H9 (cell line): Measurements from ENCODE around the gene LIPE. TPM values are rescaled to one million over a fixed set of nuclear protein-coding genes. Genes with fewer than 3 reads are reported as not detected.

ENCODE experiments used
- DNase-seq: peaks from one replicate; pipeline ENCODE4 v3.0.0-alpha.2; 2017
- H2AFZ ChIP-seq: one replicate; pipeline ENCODE4 v1.6.1; 2013; ENCODE audit warnings: mild to moderate bottlenecking, low read length, control low read depth, moderate library complexity
- H2AK5ac ChIP-seq: 2 replicates; pipeline ENCODE4 v1.6.1; 2013; ENCODE audit warnings: low read length, control low read depth, mixed read lengths; ENCODE audit not compliant: insufficient read length
- H2BK120ac ChIP-seq: one replicate; pipeline ENCODE4 v1.6.1; 2013; ENCODE audit warnings: low read depth, mild to moderate bottlenecking, low read length, control low read depth, inconsistent platforms; ENCODE audit not compliant: poor library complexity, severe bottlenecking
- H2BK12ac ChIP-seq: 2 replicates; pipeline ENCODE4 v1.6.1; 2013; ENCODE audit warnings: low read length, control low read depth, mixed read lengths, low read depth; ENCODE audit not compliant: insufficient read length
- H2BK15ac ChIP-seq: 2 replicates; pipeline ENCODE4 v1.6.1; 2013; ENCODE audit warnings: low read depth, low read length, control low read depth
- H2BK20ac ChIP-seq: one replicate; pipeline ENCODE4 v1.6.1; 2013; ENCODE audit warnings: low read depth, mild to moderate bottlenecking, low read length, control low read depth, inconsistent platforms; ENCODE audit not compliant: poor library complexity, severe bottlenecking
- H2BK5ac ChIP-seq: 2 replicates; pipeline ENCODE4 v1.6.1; 2013; ENCODE audit warnings: low read length, control low read depth, mixed read lengths; ENCODE audit not compliant: insufficient read length
- H3K14ac ChIP-seq: 2 replicates; pipeline ENCODE4 v1.6.1; 2013; ENCODE audit warnings: low read length, control low read depth; ENCODE audit not compliant: insufficient read depth
- H3K18ac ChIP-seq: 2 replicates; pipeline ENCODE4 v1.6.1; 2013; ENCODE audit warnings: low read depth, mild to moderate bottlenecking, mixed read lengths, low read length, control low read depth; ENCODE audit not compliant: insufficient read length
- H3K23ac ChIP-seq: 2 replicates; pipeline ENCODE4 v1.6.1; 2013; ENCODE audit warnings: low read length, control low read depth, mixed read lengths, low read depth; ENCODE audit not compliant: insufficient read length
- H3K23me2 ChIP-seq: 2 replicates; pipeline ENCODE4 v1.6.1; 2013; ENCODE audit warnings: low read depth, mild to moderate bottlenecking, mixed read lengths, low read length, control low read depth; ENCODE audit not compliant: insufficient read length, poor library complexity, severe bottlenecking
- H3K27ac ChIP-seq: 2 replicates; pipeline ENCODE4 v1.5.1; 2013; ENCODE audit warnings: low read length, control low read depth, mixed read lengths, low read depth; ENCODE audit not compliant: insufficient read length
- H3K27me3 ChIP-seq: 2 replicates; pipeline ENCODE4 v1.6.1; 2013; ENCODE audit warnings: low read length, control low read depth, inconsistent platforms; ENCODE audit not compliant: insufficient read depth
- H3K4ac ChIP-seq: 2 replicates; pipeline ENCODE4 v1.6.1; 2013; ENCODE audit warnings: low read depth, mild to moderate bottlenecking, control low read depth, inconsistent platforms, low read length, moderate library complexity
- H3K4me1 ChIP-seq: 2 replicates; pipeline ENCODE4 v1.6.1; 2013; ENCODE audit warnings: low read length, control low read depth, inconsistent platforms; ENCODE audit not compliant: insufficient read depth
- H3K4me2 ChIP-seq: 2 replicates; pipeline ENCODE4 v1.6.1; 2013; ENCODE audit warnings: low read length, control low read depth, mixed read lengths; ENCODE audit not compliant: insufficient read length, insufficient read depth
- H3K56ac ChIP-seq: 2 replicates; pipeline ENCODE4 v1.6.1; 2013; ENCODE audit warnings: low read depth, mild to moderate bottlenecking, mixed read lengths, low read length, control low read depth; ENCODE audit not compliant: insufficient read length
- H3K79me1 ChIP-seq: 2 replicates; pipeline ENCODE4 v1.6.1; 2013; ENCODE audit warnings: low read depth, mild to moderate bottlenecking, moderate library complexity, low read length, control low read depth, inconsistent platforms; ENCODE audit not compliant: insufficient read depth, poor library complexity, severe bottlenecking
- H3K79me2 ChIP-seq: 2 replicates; pipeline ENCODE4 v1.6.1; 2013; ENCODE audit warnings: low read length, control low read depth, inconsistent platforms; ENCODE audit not compliant: insufficient read depth
- H3K9ac ChIP-seq: 2 replicates; pipeline ENCODE4 v1.6.1; 2013; ENCODE audit warnings: low read length, control low read depth, mixed read lengths; ENCODE audit not compliant: insufficient read length; ENCODE audit errors: extremely low read depth
- H3K9me3 ChIP-seq: one replicate; pipeline ENCODE4 v1.6.1; 2013; ENCODE audit warnings: low read depth, low read length, inconsistent platforms; ENCODE audit not compliant: control insufficient read depth
- H3T11ph ChIP-seq: one replicate; pipeline ENCODE4 v1.6.1; 2013; ENCODE audit warnings: mild to moderate bottlenecking, low read length, control low read depth, inconsistent platforms
- H4K20me1 ChIP-seq: one replicate; pipeline ENCODE4 v1.6.1; 2013; ENCODE audit not compliant: control insufficient read depth, insufficient read length, insufficient read depth
- H4K5ac ChIP-seq: 2 replicates; pipeline ENCODE4 v1.6.1; 2013; ENCODE audit warnings: low read depth, mild to moderate bottlenecking, mixed read lengths, low read length, control low read depth; ENCODE audit not compliant: insufficient read length
- H4K8ac ChIP-seq: replicated peaks from 2 replicates; pipeline ENCODE4 v1.6.1; 2013; ENCODE audit warnings: low read length, control low read depth, mixed read lengths, low read depth; ENCODE audit not compliant: insufficient read length
- H4K91ac ChIP-seq: 2 replicates; pipeline ENCODE4 v1.6.1; 2013; ENCODE audit warnings: low read depth, mild to moderate bottlenecking, moderate library complexity, mixed read lengths, low read length, control low read depth; ENCODE audit not compliant: insufficient read length
- H3K27ac Mint-ChIP-seq, 3 experiments: 2 replicates in 2 of 3; 3 replicates in 1 of 3; pipeline ENCODE4 v1.8.0; 2020 to 2021; ENCODE audit warnings: mixed read lengths in 3 of 3, mild to moderate bottlenecking in 1 of 3, moderate library complexity in 1 of 3
- H3K27me3 Mint-ChIP-seq: 2 replicates; pipeline ENCODE4 v1.8.0; 2021; ENCODE audit warnings: low read depth, mild to moderate bottlenecking, moderate library complexity, mixed read lengths
- H3K36me3 Mint-ChIP-seq, 3 experiments: 2 replicates in 2 of 3; 3 replicates in 1 of 3; pipeline ENCODE4 v1.8.0; 2020 to 2021; ENCODE audit warnings: low read depth in 3 of 3, mixed read lengths in 3 of 3; ENCODE audit not compliant: insufficient read depth in 1 of 3
- H3K4me1 Mint-ChIP-seq, 2 experiments: 2 replicates each; pipeline ENCODE4 v1.8.0; 2020; ENCODE audit warnings: mixed read lengths in 2 of 2
- H3K4me3 Mint-ChIP-seq, 2 experiments: 2 replicates in 1 of 2; 3 replicates in 1 of 2; pipeline ENCODE4 v1.8.0; 2020 to 2021; ENCODE audit warnings: mild to moderate bottlenecking in 2 of 2, mixed read lengths in 2 of 2, moderate library complexity in 1 of 2
- H3K9me3 Mint-ChIP-seq, 2 experiments: 2 replicates in 1 of 2; 3 replicates in 1 of 2; pipeline ENCODE4 v1.8.0; 2020; ENCODE audit warnings: mild to moderate bottlenecking in 2 of 2, mixed read lengths in 2 of 2, moderate library complexity in 1 of 2
- CTCF ChIP-seq: fragments of 200-600 bp; sonication (generic); conservative IDR thresholded peaks from 3 replicates; pipeline ENCODE4 v1.8.0; 2021; ENCODE audit warnings: antibody characterized with exemption, mild to moderate bottlenecking
- WGBS: extraction: QIAGEN DNeasy Blood & Tissue Kit; methylation state at CpG from one replicate; pipeline ENCODE4 v1.1.7; 2013; ENCODE audit warnings: missing lambda C conversion rate, low lambda C conversion rate, mixed read lengths; ENCODE audit not compliant: insufficient read length; ENCODE audit errors: extremely low coverage; 5-methylcytosine and 5-hydroxymethylcytosine counted together
- total RNA-seq: library from RNA; stranded (reverse); gene quantifications from 2 replicates; pipeline ENCODE4 v1.2.1, GENCODE V29; 2021

Gene LIPE
- total RNA-seq, 1 experiment from 2014 or later, result 6.3 TPM

DNA sequence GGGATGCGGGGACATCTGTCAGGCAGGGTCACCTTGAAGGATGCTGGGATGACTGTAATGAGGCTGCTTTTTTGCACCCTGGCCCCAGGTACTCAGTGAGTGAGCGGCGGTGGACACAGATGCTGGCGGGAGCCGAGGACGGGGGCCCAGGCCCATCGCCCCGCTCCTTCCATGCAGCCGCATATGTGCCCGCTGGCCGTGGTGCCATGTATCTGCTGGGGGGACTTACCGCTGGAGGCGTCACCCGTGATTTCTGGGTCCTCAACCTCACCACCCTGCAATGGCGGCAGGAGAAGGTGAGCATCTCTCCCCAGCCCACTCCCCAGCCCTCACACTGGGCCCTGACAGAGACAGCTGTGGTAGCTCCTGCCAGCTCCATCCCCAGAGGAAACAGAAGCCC, 70.5 kb downstream of the LIPE start:
- H3K79me2 ChIP-seq, result no peaks in the 10 kb centered on the region
- H3K36me3 Mint-ChIP-seq, result peaks cover 2 to 36% (median 31%) of the 10 kb centered on the region in 3 experiments; a peak in 6 of 7 replicates
- no peaks in the 10 kb centered on the region for H3K27me3 Mint-ChIP-seq
- H2BK20ac ChIP-seq, result no peak overlapping the region
- H3K27ac Mint-ChIP-seq, result no peak overlapping the region
- no peaks in the 10 kb centered on the region for H3K79me1 ChIP-seq
- no peaks in the 10 kb centered on the region for H4K20me1 ChIP-seq
- H4K5ac ChIP-seq, result no peak overlapping the region
- no peak overlapping the region for H3K4me3 Mint-ChIP-seq
- no peak for DNase-seq
- H3K9me3 Mint-ChIP-seq, result no peaks in the 10 kb centered on the region; a peak in 1 of 5 replicates
- H2AK5ac ChIP-seq, result no peak overlapping the region
- no peak overlapping the region for H4K8ac ChIP-seq
- no peak overlapping the region for H3K9ac ChIP-seq
- no peak overlapping the region for H3K4me2 ChIP-seq
- H3K4ac ChIP-seq, result no peak overlapping the region
- no peak overlapping the region for H3K14ac ChIP-seq
- H2BK12ac ChIP-seq, result no peak overlapping the region
- WGBS, result no CpG with 5 or more reads among the region's 15 CpGs
- H3K23ac ChIP-seq, result no peak overlapping the region
- H3K18ac ChIP-seq, result no peak overlapping the region
- TF ChIP-seq CTCF, result no peak
- no peaks in the 10 kb centered on the region for H3K4me1 ChIP-seq
- H2BK120ac ChIP-seq, result no peak overlapping the region
- no peak overlapping the region for H4K91ac ChIP-seq
- H2AFZ ChIP-seq, result no peak overlapping the region
- H3K23me2 ChIP-seq, result no peaks in the 10 kb centered on the region
- H2BK15ac ChIP-seq, result no peak overlapping the region
- H3T11ph ChIP-seq, result no peak overlapping the region
- no peaks in the 10 kb centered on the region for H3K27me3 ChIP-seq
- no peak overlapping the region for H3K27ac ChIP-seq
- no peak overlapping the region for H2BK5ac ChIP-seq
- H3K56ac ChIP-seq, result no peak overlapping the region
- peaks cover 3 to 17% of the 10 kb centered on the region in 2 experiments for H3K4me1 Mint-ChIP-seq
- no peaks in the 10 kb centered on the region for H3K9me3 ChIP-seq
